ENCODE data around the gene HEPN1.

The HEPN1 gene

GRCh38 chr11:124920356-124920755, 1.3 kb downstream of the HEPN1 start:
- no peak overlapping the region for H3K4me3 ChIP-seq (ENCODE audit: low read depth, low read length)
- TF ChIP-seq CTCF (IDR thresholded peaks at IDR 0.05; ENCODE audit: low read depth, low read length), result no peak

DNA sequence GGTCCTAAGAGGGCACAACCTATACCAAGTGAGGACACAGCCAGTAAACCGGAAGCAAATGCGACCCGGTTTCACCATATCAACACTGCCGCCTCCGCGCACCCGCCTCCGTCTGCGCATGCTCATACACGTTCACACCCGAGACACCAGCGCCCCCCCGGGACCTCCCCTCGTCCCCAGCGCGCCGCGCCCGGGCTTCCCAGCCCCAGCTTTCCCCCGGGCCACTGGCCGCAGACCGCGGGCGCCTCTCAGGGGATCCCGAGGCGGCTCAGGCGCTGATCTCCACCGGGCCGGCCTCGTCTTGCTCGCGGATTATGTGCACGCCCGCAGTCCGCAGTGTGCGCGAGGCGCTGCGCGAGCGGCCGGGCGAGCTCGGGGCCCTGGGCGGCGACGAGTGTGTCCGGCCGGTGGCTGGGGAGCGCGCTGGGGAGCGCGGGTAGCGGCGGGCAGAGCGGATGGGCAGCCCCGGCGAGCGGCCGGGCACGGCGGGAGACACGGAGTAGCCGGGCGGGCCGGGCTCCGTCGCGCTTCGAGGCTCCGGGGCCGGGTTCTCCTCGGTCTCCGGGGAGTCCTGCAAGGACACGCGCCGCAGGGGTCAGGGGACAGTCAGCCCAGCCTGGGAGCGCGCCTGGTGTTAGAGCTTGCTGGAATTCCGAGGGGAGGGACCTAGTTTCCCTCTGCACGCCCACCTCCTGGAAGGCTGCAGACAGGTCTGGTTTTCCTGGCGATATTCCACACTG, 2.0 kb downstream of the HEPN1 start:
- peak overlapping the region; percentile 40 for H3K4me3 ChIP-seq (ENCODE audit: low read depth, low read length)
- no peak for TF ChIP-seq CTCF (IDR thresholded peaks at IDR 0.05; ENCODE audit: low read depth, low read length)

DNA sequence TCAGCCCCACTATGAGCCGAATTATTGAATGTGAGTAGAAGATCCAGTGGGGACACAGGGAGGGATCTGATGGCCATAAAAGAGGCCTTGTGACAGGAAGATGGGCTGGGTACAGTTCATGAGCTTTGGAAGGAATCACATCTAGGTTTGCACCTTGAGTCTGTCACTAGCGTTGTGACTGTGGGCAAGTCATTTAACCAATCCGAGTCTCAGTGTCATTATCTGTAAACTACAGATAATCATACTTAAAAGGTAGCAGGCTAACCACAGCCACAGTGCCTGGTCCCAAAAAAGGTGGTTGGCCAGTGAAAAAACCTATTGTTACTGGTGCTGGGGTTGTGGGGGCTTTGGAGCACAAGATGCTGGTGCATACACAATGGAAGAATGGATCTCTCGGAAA, 3.8 kb downstream of the HEPN1 start:
- no peak for TF ChIP-seq CTCF (IDR thresholded peaks at IDR 0.05; ENCODE audit: low read depth, low read length)
- H3K4me3 ChIP-seq (ENCODE audit: low read depth, low read length), result no peak overlapping the region

DNA sequence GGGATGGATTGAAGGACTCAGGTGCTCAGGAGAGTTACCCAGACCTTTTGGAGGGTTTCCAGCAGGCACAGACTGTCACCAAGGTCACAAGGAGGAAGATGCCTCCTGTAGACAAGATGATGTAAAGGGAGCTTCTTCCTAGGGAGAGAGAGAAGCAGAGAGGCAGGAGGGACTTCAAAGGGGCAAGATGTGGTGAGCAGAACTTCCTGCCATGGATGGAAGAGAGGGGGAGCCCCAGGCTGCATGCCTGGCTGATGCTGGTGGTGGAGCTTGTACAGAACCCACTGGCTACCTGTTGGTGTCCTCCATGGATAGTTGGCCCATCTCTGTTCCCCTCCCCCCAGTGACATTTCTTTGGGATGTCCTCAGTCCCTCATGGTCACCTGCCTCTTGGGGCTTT, 4.2 kb downstream of the HEPN1 start:
- TF ChIP-seq CTCF (IDR thresholded peaks at IDR 0.05; ENCODE audit: low read depth, low read length), result no peak
- H3K4me3 ChIP-seq (ENCODE audit: low read depth, low read length), result no peak overlapping the region

DNA sequence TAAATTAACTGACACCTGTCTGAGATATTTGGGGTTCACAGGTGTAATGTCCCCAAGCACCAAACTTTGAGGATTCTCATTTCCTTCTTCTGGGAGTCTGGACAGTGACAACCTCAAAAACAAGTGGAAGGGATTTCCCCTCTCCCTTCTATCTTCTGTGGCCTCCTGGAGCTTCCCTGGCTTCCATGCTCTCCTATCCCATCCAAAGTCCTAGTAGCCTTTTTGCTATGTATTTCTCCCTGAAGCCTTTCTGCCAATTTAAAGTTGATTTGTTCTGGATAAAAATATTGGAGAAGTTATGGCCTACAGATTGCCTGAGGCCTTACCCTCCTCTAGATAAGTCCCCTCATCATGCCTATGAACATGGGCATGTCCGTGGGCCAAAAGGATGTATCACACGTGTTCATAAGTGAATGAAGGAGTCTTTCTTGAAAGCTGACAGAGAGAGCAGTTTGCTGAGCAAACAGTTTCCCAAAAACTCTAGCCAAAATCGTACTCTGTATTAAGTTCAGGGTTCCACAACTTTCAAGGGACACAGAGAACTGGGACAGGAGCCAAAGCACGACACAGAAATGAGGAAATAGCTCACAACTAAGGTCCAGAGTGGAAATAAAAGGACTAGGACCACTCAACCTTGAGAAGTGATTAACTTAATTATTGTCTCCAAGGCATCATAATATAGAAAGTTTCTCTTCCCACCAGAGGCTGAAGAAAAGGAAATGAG, 10.1 kb downstream of the HEPN1 start:
- no peak for TF ChIP-seq CTCF (IDR thresholded peaks at IDR 0.05; ENCODE audit: low read depth, low read length)
- H3K4me3 ChIP-seq (ENCODE audit: low read depth, low read length), result no peak overlapping the region

DNA sequence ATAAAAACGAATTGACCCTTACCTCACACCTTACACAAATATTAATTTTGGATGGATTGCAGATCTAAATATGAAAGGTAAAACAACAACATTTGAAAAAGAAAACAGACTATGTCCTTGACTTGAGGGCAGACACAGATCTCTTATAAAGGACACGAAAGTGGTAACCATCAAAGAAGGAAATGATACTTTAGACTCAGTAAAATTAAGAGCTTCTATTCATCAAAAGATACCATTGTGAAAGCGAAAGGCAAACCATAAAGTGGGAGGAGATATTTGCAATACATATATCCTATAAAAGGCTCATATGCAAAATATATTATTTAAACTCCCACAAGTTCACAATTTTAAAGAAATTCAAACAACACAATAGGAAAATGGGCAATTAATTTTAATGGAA, 11.7 kb downstream of the HEPN1 start:
- no peak for TF ChIP-seq CTCF (IDR thresholded peaks at IDR 0.05; ENCODE audit: low read depth, low read length)
- H3K4me3 ChIP-seq (ENCODE audit: low read depth, low read length), result no peak overlapping the region

- no peak overlapping the region; the same call in 1 of the 2 replicates for H3K4me3 ChIP-seq (ENCODE audit: low read depth, low read length)
These were observed 16.0 kb downstream of the HEPN1 start for GRCh38 chr11:124934862-124935547.

More at GRCh38 chr11:124934862-124935547, 16.0 kb downstream of the HEPN1 start:
- no peak for TF ChIP-seq CTCF (IDR thresholded peaks at IDR 0.05; ENCODE audit: low read depth, low read length)
